Measurements from ENCODE around the gene VWA5B1. TPM values are rescaled to one million over a fixed set of nuclear protein-coding genes. Genes with fewer than 3 reads are reported as not detected.
"Not testable (repeated sequence)": the region's sequence is repeated elsewhere in the genome, so short reads cannot be mapped to it uniquely, and the experiment has no call there.

VWA5B1 gene, protein sequence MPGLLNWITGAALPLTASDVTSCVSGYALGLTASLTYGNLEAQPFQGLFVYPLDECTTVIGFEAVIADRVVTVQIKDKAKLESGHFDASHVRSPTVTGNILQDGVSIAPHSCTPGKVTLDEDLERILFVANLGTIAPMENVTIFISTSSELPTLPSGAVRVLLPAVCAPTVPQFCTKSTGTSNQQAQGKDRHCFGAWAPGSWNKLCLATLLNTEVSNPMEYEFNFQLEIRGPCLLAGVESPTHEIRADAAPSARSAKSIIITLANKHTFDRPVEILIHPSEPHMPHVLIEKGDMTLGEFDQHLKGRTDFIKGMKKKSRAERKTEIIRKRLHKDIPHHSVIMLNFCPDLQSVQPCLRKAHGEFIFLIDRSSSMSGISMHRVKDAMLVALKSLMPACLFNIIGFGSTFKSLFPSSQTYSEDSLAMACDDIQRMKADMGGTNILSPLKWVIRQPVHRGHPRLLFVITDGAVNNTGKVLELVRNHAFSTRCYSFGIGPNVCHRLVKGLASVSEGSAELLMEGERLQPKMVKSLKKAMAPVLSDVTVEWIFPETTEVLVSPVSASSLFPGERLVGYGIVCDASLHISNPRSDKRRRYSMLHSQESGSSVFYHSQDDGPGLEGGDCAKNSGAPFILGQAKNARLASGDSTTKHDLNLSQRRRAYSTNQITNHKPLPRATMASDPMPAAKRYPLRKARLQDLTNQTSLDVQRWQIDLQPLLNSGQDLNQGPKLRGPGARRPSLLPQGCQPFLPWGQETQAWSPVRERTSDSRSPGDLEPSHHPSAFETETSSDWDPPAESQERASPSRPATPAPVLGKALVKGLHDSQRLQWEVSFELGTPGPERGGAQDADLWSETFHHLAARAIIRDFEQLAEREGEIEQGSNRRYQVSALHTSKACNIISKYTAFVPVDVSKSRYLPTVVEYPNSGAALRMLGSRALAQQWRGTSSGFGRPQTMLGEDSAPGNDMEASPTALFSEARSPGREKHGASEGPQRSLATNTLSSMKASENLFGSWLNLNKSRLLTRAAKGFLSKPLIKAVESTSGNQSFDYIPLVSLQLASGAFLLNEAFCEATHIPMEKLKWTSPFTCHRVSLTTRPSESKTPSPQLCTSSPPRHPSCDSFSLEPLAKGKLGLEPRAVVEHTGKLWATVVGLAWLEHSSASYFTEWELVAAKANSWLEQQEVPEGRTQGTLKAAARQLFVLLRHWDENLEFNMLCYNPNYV
- total RNA-seq: 0.13 TPM
- long read RNA-seq: 0 reads

DNA sequence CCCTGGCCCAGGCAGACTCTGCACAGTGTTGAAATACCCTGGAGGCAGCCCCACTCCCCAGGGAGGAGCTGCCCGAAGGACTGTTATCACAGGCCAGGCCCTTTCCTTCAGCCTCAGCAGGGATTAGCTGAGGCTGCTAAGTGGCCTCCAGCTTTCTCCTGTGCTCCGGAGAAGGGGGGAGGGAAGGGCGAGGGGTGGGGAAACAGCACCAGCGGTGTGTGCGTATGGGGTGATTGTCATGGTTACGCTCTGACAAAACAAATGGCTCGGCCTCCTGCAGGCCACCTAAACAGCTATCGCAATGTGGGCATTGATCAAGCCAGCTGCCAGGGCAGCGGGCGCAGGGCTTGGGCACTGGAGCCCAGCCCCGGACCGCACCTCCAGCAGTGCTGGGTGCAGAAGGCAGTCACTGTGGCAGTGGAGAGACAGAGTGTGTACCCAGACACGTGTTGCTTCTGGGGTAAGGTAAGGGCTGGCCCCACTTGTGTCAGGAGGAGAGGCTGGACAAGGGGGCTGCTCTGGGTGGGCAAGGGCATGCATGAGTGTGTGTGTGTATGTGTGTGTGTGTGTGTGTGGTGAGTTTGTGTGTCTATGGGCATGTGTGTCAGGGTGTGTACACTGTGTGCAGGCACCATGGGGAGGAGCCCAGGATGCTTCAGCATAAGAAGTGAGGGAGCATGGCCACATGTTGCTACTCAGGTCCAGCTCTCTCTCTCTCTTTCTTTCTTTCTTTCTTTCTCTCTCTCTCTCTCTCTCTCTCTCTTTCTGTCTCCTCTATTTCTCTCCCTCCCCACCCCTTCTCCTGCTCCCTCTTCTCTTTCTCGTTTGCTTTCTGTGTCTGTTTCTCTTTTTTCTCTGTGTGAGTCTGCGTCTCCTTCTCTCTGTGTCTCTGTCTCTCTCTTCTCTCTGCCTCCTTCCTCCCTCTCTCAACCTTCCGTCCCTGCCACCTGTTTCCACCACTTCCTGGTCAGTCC is at the start of gene VWA5B1:
TSS of gene VWA5B1 (plus strand) at position 252 of the 974 bp plus-strand sequence. CDS start 19,727 bp downstream, outside the sequence.
- ATAC-seq (ENCODE audit: poor library complexity) (peak; percentile 22), DNase-seq (no peak)
- intact Hi-C loops (cut with DNase I): no loop called here

DNA sequence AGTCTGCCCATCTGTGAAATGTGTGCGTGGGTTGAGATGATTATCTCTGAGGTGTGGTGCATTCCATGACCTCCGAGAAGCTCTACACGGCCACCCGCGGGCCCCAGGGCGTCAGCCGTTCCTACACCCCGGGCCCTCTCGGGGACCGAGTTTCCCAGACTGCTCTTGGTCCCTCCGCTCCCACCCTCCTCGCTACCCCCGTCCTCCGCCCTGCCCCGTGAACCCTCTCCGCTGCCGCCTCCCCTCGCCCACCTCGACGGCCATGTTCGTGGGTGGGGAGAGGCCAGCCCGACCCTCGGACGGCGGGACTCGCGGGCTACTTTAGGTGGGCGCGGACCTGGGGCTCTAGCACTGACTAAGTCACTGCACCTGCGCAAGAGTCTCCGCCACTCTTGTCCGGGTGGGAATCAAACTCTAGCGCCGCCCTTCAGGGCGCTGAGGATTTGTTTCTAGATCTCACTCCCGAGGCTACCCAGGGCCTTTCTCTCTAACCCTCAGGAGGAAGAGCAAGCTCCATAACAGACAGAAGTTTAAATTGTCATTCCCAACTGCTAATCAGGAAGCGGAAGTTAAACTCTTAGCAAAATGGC is 47.7 kb upstream of the VWA5B1 start:
- intact Hi-C loops (cut with DNase I): no loop called here
- no peak for DNase-seq
- no peak for ATAC-seq (ENCODE audit: poor library complexity)

DNA sequence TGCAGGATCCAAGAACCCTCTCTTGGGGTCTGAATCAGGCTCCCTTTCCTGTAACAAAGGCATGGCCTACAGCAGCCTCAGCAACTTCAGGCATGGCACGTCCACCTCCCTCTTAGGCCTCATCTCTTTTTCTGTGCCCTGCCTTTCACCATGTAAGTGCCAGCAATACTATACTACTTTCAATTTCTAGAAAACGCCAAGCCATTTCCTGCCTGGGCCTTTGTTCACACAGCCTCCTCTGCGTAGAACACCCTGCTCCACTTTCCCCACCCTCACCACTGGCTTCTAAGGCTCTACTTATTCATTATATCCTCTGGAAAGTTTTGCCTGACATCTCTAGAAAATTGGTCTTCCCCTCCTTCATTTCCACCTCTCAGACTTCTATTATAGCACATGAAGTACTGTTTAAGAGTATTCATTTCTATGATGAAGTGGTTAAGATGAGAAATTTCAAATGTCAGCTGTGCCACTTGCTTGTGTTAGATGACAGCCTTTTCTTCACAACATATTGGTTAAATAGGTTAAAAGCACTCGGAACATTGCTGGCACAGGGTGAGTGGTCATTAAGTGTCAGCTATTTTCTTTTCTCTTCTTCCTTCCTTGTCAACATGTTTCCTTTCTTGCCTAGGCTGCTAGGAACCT is 41.6 kb upstream of the VWA5B1 start:
- DNase-seq: no peak
- intact Hi-C loops (cut with DNase I): no loop called here
- no peak for ATAC-seq (ENCODE audit: poor library complexity)

DNA sequence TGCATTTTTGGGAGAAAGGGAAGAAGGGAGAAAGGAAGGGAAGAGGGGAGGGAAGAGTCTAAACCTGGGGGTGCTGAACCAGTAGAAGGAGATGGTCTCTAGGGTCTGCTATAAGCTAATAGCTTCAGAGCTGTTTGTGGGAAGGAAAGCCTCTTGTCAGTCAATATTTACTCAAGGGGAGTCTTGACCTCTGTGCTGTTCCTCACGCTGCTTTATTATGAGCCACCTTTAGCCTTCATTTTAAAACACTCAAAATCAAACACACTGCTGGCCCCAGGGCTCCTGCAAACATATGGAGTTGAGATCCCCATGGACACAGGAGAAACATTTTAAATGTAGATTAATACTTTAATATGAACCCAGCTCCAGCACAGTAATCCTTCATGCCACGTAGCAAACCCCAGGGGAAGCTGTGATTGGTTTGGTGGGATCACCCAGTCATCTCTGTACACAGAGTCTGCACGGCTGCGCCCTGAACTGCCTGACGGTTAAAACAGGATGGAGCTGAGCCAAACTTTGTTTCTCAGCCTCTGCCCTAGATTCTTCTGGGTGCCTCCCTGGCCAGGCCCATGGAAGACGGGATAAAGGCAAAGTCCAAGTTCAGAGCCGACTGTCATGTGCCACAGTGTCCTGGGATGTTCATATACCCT is 40.2 kb upstream of the VWA5B1 start:
- peak; percentile 60 for ATAC-seq (ENCODE audit: poor library complexity)
- intact Hi-C loops (cut with DNase I): no loop called here
- DNase-seq: no peak

DNA sequence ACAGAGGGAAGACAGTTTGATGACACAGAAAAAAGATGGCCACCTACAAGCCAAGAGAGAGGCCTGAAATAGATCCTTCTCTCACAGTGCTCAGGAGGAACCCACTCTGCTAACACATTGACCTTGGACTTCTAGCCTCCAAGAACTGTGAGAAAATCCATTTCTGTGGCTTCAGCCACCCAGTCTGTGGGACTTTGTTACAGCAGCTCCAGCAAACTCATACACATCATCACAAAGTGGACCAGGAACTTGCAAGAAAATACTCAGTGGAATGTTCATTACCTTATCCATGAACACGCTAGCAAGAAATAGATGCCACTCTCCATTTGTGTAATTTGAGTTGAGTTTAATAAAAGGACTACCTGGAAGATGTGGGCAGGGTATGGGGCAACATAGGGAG is 38.1 kb upstream of the VWA5B1 start:
- intact Hi-C loops (cut with DNase I): no loop called here
- DNase-seq (no peak), ATAC-seq (ENCODE audit: poor library complexity) (no peak)

DNA sequence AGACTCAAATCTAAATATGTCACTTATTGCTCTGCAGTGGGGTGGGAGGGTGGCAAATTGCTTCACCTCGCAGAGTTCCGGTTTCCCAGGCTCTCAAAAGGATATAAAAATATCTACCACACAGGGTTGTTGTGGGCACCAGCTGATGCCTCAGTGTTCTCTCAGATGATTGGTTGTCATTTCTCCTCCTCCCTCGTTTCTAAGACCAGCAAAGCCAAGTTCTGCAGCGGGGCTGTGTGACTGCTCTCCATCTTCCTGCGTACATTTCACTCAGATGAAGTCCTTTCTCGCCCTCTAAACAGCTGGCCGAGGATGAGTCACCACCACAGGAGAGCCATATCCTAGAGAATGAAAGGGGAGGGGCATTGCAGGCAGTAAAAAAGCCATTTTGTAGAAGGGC is 35.0 kb upstream of the VWA5B1 start:
- ATAC-seq (ENCODE audit: poor library complexity): peak; percentile 25
- intact Hi-C loops (cut with DNase I): no loop called here
- no peak for DNase-seq

DNA sequence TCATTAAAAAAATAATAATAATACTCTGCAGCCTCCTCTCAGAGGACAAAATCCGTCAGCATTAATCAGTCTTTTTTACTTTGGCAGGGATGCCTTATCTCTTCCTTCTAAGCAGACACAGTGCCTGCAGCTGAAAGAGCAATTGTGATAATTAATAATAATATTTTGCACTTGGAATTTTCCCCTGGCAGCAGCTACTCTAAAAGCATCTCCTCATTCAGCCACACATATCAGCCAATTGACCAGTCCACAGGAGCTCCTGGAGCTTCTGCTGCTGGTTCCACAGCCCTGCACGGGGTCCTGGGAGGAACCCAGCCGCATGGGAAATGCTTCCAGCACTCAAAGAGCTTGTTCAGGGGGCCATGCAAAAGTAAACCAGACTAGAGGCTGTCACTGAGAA is 31.0 kb upstream of the VWA5B1 start:
- no peak for ATAC-seq (ENCODE audit: poor library complexity)
- intact Hi-C loops (cut with DNase I): no loop called here
- DNase-seq: no peak

DNA sequence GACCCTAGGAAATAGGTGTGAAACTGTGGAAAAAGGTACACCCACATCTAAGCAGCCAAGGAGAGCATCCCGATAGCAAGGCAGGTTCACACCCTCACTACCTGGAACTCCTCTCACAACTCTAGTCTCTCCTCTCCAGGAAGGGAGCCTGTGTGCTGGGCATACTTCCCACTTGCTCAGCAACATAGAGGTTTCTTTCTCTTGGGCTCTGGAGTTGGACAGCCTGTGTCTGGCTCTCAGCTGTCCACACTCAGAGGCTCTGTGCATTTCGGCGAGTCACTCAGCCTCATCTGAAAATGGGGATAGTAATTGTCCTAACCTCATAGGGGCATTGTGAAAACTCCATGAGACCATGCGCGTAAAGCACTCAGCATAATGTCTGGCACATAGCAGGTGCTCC is 29.6 kb upstream of the VWA5B1 start:
- ATAC-seq (ENCODE audit: poor library complexity) (peak; percentile 52), DNase-seq (peak; percentile 49)
- intact Hi-C loops (cut with DNase I): no loop called here

DNA sequence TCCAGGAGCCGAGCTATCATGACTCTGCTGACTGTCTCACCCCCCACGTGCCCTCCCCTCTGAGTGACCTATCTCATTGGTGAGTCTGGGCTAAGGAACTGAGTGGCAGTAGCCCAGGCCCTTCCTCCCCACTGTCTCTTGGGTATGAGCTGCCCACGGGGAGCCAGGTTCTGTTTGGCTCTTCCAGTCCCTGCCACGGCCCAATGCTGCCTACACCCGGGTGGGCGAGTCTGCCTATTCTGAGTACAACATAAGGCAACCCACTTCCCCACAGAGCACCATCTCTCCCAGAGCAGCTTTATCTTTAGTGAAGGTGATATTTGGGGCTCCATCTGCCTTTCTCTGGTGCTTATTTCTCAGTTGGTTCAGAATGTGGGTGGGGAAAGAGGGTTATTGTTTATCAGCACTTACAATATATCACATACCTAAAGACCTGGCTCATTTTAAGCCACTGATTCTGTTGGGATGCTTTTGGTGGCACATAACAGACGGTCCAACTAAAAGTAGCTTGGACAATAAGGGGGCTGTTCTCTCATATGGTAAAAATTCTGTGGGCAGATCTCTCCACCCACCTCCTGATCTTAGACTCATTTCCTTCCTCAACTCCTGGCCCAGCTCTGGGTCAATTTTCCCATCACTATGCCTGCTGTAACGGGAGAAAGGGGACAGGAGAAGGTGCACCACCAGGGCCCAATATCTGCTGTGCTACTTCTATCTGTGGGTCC is 27.7 kb upstream of the VWA5B1 start:
- intact Hi-C loops (cut with DNase I): no loop called here
- DNase-seq: no peak

DNA sequence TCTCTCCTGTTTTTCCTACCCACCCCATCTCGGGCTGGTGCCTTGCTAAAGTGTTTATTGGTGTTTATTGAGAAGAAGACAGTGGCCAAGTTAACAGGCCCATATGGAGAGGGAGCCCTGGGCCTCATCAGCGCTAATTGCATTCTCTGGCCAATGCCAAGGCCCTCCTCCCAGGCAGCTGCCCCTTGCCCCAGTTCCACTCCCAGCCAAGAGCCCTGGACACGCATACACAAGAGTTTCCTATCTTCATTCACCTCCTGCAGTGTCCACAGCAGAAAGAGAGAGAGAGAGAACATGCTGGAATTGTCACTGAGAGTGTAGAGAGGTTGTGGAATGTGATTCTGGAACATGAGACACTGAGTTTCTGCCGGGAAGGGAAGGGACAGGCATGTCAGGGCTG is 25.4 kb upstream of the VWA5B1 start:
- DNase-seq: peak; percentile 60
- ATAC-seq (ENCODE audit: poor library complexity): peak; percentile 90

More for the DNA sequence above, 27.7 kb upstream of the VWA5B1 start:
- no peak for ATAC-seq (ENCODE audit: poor library complexity)

DNA sequence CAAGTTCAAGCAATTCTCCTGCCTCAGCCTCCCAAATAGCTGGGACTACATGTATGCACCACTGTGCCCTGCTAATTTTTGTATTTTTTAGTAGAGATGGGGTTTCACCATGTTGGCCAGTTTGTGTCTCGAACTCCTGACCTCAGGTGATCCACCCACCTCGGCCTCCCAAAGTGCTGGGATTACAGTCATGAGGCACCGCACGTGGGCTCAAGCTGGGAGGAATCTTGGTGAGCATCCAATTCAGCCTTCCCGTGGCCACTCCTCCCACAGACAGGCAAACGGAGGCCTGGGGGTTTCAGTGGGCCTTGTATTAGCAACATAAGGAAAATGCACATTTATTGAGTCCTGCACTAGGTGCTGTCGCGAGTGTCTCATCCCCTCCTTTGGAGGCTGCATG is 24.5 kb upstream of the VWA5B1 start:
- DNase-seq: no peak
- no peak for ATAC-seq (ENCODE audit: poor library complexity)
- intact Hi-C loops (cut with DNase I): no loop called here

More for the DNA sequence above, 25.4 kb upstream of the VWA5B1 start:
- intact Hi-C loops (cut with DNase I): no loop called here

DNA sequence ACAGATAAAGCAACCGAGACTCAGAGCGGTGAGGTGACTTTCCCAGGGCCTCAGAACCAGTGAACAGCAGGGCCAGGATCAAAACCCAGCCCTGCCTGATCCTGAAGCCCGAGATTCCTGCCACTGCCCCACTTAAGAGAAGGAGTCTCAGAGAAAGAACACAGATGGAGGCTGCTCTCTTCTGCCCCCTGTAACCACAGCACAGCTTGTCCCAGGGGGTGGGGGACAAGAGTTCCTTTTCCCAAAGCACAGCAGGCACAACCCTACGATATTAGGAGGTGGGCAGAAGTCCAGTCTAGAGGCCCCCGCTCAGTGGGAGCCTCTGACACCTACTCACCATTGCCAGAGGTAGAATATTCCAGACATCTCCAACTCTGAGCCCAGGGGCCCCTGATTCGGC is 24.0 kb upstream of the VWA5B1 start:
- intact Hi-C loops (cut with DNase I): no loop called here
- no peak for ATAC-seq (ENCODE audit: poor library complexity)

DNA sequence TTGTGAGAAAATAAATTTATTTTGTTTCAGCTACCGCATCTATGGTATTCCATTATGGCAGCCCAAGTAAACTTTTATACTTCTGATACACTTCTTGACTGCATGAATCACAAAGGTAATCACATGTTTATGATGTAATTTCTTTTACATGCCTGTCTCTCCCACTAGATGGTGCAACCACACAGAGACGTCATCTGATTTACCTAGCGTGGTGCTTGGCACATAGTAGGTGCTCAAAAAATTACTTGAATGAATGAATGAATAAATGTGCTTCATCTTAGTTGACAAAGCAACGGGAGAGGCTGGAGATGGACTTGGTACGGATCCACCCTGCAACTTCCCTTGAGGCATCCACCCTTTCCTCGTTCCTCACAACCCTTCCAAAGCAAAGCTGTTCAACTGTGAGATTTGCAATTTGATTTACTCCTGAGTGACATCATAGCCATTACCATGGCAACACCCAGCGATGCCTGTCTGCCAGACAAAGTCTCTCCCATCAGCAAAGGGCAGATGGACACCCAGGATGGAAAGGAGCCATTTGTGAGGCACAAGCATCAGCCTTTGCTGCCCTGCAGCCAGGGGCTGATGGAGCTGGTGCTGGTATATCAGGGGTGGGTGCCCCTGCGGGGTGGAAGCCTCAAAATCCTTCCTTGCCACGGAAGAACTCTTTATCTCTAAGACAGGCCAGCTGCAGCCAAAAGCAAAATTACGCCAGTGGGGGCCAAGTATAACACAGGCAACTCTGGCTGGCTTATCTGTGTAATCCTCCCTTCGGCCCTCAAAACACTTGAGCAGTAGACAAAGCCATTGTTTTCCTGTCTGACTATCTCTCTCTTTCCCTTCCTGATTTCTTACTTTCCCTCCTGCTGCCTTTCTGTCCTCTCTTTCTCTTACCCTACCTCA is 18.9 kb upstream of the VWA5B1 start:
- no peak for DNase-seq
- peak; percentile 36 for ATAC-seq (ENCODE audit: poor library complexity)
- intact Hi-C loops (cut with DNase I): no loop called here

More for the DNA sequence above, 24.0 kb upstream of the VWA5B1 start:
- no peak for DNase-seq

DNA sequence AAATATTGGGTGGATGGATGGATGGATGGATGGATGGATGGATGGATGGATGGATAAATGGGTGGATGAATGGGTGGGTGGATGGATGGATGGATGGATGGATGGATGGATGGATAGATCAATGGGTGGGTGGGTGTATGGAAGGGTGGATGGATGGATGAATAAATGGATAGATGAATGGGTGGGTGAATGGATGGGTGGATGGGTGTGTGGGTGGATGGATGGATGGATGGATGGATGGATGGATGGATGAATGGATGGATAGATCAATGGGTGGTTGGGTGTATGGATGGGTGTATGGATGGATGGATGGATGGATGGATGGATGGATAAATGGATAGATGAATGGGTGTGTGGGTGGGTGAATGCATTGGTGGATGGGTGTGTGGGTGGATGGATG is 17.0 kb upstream of the VWA5B1 start:
- DNase-seq; ATAC-seq (ENCODE audit: poor library complexity); intact Hi-C loops (cut with DNase I): not testable (repeated sequence)

DNA sequence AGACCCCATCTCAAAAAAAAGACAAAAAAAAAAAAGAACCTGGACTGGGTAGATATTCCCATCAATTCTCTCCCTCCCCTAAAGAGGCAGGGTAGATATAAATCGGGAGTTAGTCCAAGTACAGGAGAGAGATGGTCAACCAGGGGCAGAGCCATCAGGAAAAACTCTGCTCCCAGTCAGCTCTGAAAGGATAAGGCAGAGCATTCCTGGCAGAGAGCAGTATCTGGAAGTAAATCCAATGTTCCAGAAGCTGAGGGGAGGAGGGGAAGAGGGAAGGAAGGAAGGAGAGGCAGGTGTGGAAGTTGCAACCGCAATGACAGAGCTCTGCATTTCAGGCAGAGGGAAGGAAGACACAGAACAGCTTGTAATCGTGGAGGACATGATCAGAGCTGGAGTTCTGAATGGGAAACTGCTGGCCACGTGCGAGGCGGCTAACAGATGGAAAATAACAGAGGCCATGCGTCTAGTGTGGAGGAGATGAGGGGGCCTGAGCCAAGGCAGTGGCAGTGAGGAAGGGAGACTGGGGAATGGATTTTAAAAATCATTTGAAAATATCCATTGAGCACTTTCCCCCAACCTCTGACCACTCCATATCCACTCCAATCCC is 15.3 kb upstream of the VWA5B1 start:
- intact Hi-C loops (cut with DNase I): no loop called here
- ATAC-seq (ENCODE audit: poor library complexity) (no peak), DNase-seq (no peak)
